ENCODE data around the gene CD164.

CD164 gene

GRCh38 chr6:109359248-109359647, 23.0 kb downstream of the CD164 start:
- no peak for TF ChIP-seq CTCF (IDR thresholded peaks at IDR 0.05; ENCODE audit: low read depth, low read length, missing control alignments)

GRCh38 chr6:109358204-109358603, 24.1 kb downstream of the CD164 start:
- DNase-seq (ENCODE audit: extremely low read depth, low read depth), result no peak
- TF ChIP-seq CTCF (IDR thresholded peaks at IDR 0.05; ENCODE audit: low read depth, low read length, missing control alignments), result no peak
- no peak overlapping the region for H3K4me3 ChIP-seq (replicated peaks; ENCODE audit: low read depth, low read length)

More at GRCh38 chr6:109359248-109359647, 23.0 kb downstream of the CD164 start:
- no peak for DNase-seq (ENCODE audit: extremely low read depth, low read depth)
- H3K4me3 ChIP-seq (replicated peaks; ENCODE audit: low read depth, low read length), result no peak overlapping the region

- no peak for TF ChIP-seq CTCF (IDR thresholded peaks at IDR 0.05; ENCODE audit: low read depth, low read length, missing control alignments)
- no peak overlapping the region for H3K4me3 ChIP-seq (replicated peaks; ENCODE audit: low read depth, low read length)
- DNase-seq (ENCODE audit: extremely low read depth, low read depth), result no peak
These were observed 26.0 kb downstream of the CD164 start for GRCh38 chr6:109356237-109356636.

- H3K4me3 ChIP-seq (replicated peaks; ENCODE audit: low read depth, low read length), result no peak overlapping the region
- TF ChIP-seq CTCF (IDR thresholded peaks at IDR 0.05; ENCODE audit: low read depth, low read length, missing control alignments), result no peak
- DNase-seq (ENCODE audit: extremely low read depth, low read depth), result no peak
These were observed 30.8 kb downstream of the CD164 start for GRCh38 chr6:109351231-109352130.

GRCh38 chr6:109349419-109349987, 32.8 kb downstream of the CD164 start:
- no peak for TF ChIP-seq CTCF (IDR thresholded peaks at IDR 0.05; ENCODE audit: low read depth, low read length, missing control alignments)
- H3K4me3 ChIP-seq (replicated peaks; ENCODE audit: low read depth, low read length), result no peak overlapping the region
- DNase-seq (ENCODE audit: extremely low read depth, low read depth), result peak; percentile 31

GRCh38 chr6:109348226-109348625, 34.0 kb downstream of the CD164 start:
- no peak for DNase-seq (ENCODE audit: extremely low read depth, low read depth)
- no peak for TF ChIP-seq CTCF (IDR thresholded peaks at IDR 0.05; ENCODE audit: low read depth, low read length, missing control alignments)
- no peak overlapping the region for H3K4me3 ChIP-seq (replicated peaks; ENCODE audit: low read depth, low read length)
